SU-DHL-6 (cell line): Measurements from ENCODE around the gene ROR1.
"Not testable (repeated sequence)": the region's sequence is repeated elsewhere in the genome, so short reads cannot be mapped to it uniquely, and the experiment has no call there.

Experiments
- H2AFZ ChIP-seq: fragments of 200-600 bp; sonication (generic); 2 replicates; pipeline ENCODE4 v1.6.1; 2014; ENCODE audit warnings: low read depth, mild to moderate bottlenecking, moderate library complexity, mixed read lengths, antibody characterized with exemption, low read length; ENCODE audit not compliant: severe bottlenecking
- H3F3A ChIP-seq: fragments of 200-600 bp; shearing (Covaris generic); 2 replicates; pipeline ENCODE4 v1.6.0; 2016; ENCODE audit warnings: antibody characterized with exemption, mild to moderate bottlenecking; ENCODE audit not compliant: insufficient read depth
- H3K27ac ChIP-seq: fragments of 200-600 bp; sonication (generic); 2 replicates; pipeline ENCODE4 v1.5.1; 2016; ENCODE audit warnings: low read depth, mild to moderate bottlenecking, low read length, moderate library complexity, mixed read lengths
- H3K27me3 ChIP-seq: fragments of 200-600 bp; sonication (generic), shearing (Covaris generic); 2 replicates; pipeline ENCODE4 v1.6.0; 2014; ENCODE audit warnings: mild to moderate bottlenecking, low read length
- H3K36me3 ChIP-seq: fragments of 200-600 bp; sonication (generic); 2 replicates; pipeline ENCODE4 v1.6.1; 2014; ENCODE audit warnings: mild to moderate bottlenecking, low read length, mixed read lengths
- H3K4me2 ChIP-seq: fragments of 300-600, 200-600 bp; shearing (Covaris generic), sonication (generic); 2 replicates; pipeline ENCODE4 v1.6.0; 2014; ENCODE audit warnings: low read length, low read depth, mild to moderate bottlenecking; ENCODE audit not compliant: poor library complexity, severe bottlenecking
- H3K4me3 ChIP-seq: fragments of 200-600 bp; sonication (generic); 2 replicates; pipeline ENCODE4 v1.5.1; 2014; ENCODE audit warnings: antibody characterized with exemption, low read length, mild to moderate bottlenecking, mixed read lengths; ENCODE audit not compliant: insufficient read depth, poor library complexity, severe bottlenecking
- H3K79me2 ChIP-seq: fragments of 200-600 bp; sonication (generic); 2 replicates; pipeline ENCODE4 v1.6.1; 2014; ENCODE audit warnings: mild to moderate bottlenecking, low read length, moderate library complexity; ENCODE audit not compliant: insufficient read depth
- H3K9ac ChIP-seq: fragments of 200-600 bp; sonication (generic); 2 replicates; pipeline ENCODE4 v1.7.0; 2014; ENCODE audit warnings: mild to moderate bottlenecking, low read length
- H3K9me2 ChIP-seq: fragments of 200-600 bp; sonication (generic); replicated peaks from 2 replicates; pipeline ENCODE4 v1.6.1; 2014; ENCODE audit warnings: low read length; ENCODE audit not compliant: insufficient read depth
- H3K9me3 ChIP-seq: fragments of 200-600 bp; sonication (generic); 2 replicates; pipeline ENCODE4 v1.6.1; 2014; ENCODE audit warnings: low read length, mixed read lengths; ENCODE audit not compliant: insufficient read depth
- H4K20me1 ChIP-seq: fragments of 200-600 bp; sonication (generic); 2 replicates; pipeline ENCODE4 v1.6.1; 2014; ENCODE audit warnings: low read depth, mild to moderate bottlenecking, antibody characterized with exemption, low read length, moderate library complexity, mixed read lengths
- EZH2phosphoT487 ChIP-seq: fragments of 200-600 bp; sonication (generic), shearing (Covaris generic); conservative IDR thresholded peaks from 2 replicates; pipeline ENCODE4 v1.6.1; 2018; ENCODE audit warnings: mild to moderate bottlenecking, antibody characterized with exemption, low read length, moderate library complexity, mixed read lengths
- TF ChIP-seq, protein P1 (sequence below): fragments of 200-600 bp; sonication (generic); IDR thresholded peaks from one replicate; pipeline ENCODE4 v1.5.1; 2017; ENCODE audit warnings: antibody characterized with exemption, mild to moderate bottlenecking, low read length, moderate library complexity; ENCODE audit not compliant: insufficient read depth, poor library complexity, severe bottlenecking

Gene ROR1

DNA sequence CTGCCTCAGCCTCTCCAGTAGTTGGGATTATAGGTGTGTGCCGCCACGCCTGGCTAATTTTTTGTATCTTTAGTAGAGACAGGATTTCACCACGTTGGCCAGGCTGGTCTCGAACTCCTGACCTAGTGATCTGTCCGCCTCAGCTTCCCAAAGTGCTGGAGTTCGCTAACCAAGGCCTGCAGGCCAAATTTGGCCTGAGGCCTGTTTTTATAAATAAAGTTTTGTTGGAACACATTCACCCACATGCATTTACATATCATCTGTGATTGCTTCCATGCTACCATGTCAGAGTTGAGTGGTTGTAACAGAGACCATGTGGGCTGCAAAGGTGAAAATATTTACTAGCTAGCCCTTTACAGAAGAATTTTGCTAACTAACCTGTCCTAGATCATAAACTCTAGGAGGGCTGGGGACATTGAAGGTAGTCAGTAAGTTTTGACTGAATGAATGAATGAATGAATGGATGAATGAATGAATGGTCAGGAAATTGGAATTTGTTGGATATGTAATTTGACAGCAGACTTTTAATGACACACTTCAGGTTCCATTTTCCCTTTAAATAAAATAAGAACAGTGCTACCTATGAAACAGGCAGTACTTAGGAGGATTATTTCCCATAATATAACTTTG lies 38.4 kb downstream of the ROR1 start:
- no peaks in the 10 kb centered on the region for H3F3A ChIP-seq
- H3K27ac ChIP-seq: no peak overlapping the region
- H3K36me3 ChIP-seq: no peaks in the 10 kb centered on the region
- no peak overlapping the region for H3K4me2 ChIP-seq
- H3K9me2 ChIP-seq: no peaks in the 10 kb centered on the region
- no peaks in the 10 kb centered on the region for H3K79me2 ChIP-seq
- H3K4me3 ChIP-seq: no peak overlapping the region
- H3K9me3 ChIP-seq: no peaks in the 10 kb centered on the region
- no peaks in the 10 kb centered on the region for H3K27me3 ChIP-seq
- H2AFZ ChIP-seq: no peak overlapping the region
- no peaks in the 10 kb centered on the region for H4K20me1 ChIP-seq
- TF ChIP-seq, protein P1, sequence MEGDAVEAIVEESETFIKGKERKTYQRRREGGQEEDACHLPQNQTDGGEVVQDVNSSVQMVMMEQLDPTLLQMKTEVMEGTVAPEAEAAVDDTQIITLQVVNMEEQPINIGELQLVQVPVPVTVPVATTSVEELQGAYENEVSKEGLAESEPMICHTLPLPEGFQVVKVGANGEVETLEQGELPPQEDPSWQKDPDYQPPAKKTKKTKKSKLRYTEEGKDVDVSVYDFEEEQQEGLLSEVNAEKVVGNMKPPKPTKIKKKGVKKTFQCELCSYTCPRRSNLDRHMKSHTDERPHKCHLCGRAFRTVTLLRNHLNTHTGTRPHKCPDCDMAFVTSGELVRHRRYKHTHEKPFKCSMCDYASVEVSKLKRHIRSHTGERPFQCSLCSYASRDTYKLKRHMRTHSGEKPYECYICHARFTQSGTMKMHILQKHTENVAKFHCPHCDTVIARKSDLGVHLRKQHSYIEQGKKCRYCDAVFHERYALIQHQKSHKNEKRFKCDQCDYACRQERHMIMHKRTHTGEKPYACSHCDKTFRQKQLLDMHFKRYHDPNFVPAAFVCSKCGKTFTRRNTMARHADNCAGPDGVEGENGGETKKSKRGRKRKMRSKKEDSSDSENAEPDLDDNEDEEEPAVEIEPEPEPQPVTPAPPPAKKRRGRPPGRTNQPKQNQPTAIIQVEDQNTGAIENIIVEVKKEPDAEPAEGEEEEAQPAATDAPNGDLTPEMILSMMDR: no peak
- no peak for TF ChIP-seq EZH2phosphoT487
- no peak overlapping the region for H3K9ac ChIP-seq

DNA sequence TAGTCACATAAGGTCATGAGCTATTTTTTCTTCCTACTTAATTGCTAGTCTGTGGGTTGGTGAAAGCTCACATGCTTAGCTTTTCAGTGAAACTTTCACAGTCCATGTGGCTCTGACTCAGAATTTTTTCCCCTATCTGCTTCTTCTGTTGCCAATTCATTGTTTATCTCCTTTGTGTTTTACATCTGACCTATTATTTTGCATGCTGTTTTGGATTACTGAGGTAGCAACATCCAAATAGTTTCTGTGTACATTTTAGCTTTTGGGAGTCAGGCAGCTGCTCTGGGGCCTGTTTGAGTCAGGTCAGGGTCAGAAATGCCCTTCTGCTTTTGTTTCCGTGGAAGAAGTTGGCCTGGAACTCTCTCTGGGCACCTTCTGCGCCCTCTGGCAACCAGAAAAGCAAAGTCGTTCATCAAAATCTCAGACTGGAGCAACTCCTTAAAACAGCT lies 40.0 kb downstream of the ROR1 start:
- Histone ChIP-seq H3F3A (no peaks in the 10 kb centered on the region), H3K4me2 (no peak overlapping the region)

GRCh38 chr1:63816217-63816815 lies 42.5 kb downstream of the ROR1 start:
- H2AFZ ChIP-seq, H3K79me2 ChIP-seq, H3K9ac ChIP-seq, H3K36me3 ChIP-seq, H3K9me3 ChIP-seq, H3K4me2 ChIP-seq, H4K20me1 ChIP-seq, H3K27ac ChIP-seq, H3K9me2 ChIP-seq, H3F3A ChIP-seq, H3K27me3 ChIP-seq, H3K4me3 ChIP-seq: not testable (repeated sequence)

More for the DNA sequence above, 40.0 kb downstream of the ROR1 start:
- no peaks in the 10 kb centered on the region for H3K36me3 ChIP-seq
- no peaks in the 10 kb centered on the region for H3K9me3 ChIP-seq
- no peaks in the 10 kb centered on the region for H3K27me3 ChIP-seq
- H3K4me3 ChIP-seq: no peak overlapping the region
- H3K9me2 ChIP-seq: no peaks in the 10 kb centered on the region
- no peaks in the 10 kb centered on the region for H3K79me2 ChIP-seq
- H4K20me1 ChIP-seq: no peaks in the 10 kb centered on the region
- H3K27ac ChIP-seq: no peak overlapping the region
- H2AFZ ChIP-seq: no peak overlapping the region
- TF ChIP-seq, protein P1: no peak
- TF ChIP-seq EZH2phosphoT487: no peak
- H3K9ac ChIP-seq: no peak overlapping the region

DNA sequence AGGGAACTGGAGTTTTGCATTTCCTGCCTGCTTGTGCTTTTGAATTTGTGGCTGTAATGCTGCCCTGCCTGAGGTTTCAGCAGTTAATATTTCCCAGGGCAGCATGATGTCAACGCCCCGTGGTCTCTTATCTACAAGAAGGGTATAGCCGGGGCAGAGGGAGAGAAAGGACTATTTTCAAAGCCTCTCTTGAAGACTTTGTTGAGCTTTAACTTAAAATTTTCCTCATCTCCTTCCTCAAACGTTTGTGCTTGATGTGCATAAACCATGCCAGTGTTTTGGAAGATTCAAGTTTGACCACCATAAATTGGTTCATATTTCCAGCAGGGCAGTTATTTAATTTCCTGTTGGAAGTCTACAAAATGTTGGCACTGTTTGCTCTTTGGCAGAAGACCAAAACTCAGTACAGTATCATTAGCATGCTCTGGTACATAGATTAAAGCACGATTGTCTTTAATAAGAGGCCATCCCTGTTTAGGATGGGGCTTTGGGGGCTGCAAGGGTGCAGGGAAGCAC lies 43.4 kb downstream of the ROR1 start:
- no peaks in the 10 kb centered on the region for H3K9me2 ChIP-seq
- H3K27ac ChIP-seq: no peak overlapping the region
- no peak overlapping the region for H3K4me2 ChIP-seq
- no peak overlapping the region for H2AFZ ChIP-seq
- no peaks in the 10 kb centered on the region for H3F3A ChIP-seq
- no peak overlapping the region for H3K9ac ChIP-seq
- no peaks in the 10 kb centered on the region for H4K20me1 ChIP-seq
- H3K4me3 ChIP-seq: no peak overlapping the region
- H3K9me3 ChIP-seq: no peaks in the 10 kb centered on the region
- no peaks in the 10 kb centered on the region for H3K79me2 ChIP-seq
- H3K27me3 ChIP-seq: no peaks in the 10 kb centered on the region
- no peaks in the 10 kb centered on the region for H3K36me3 ChIP-seq
- TF ChIP-seq EZH2phosphoT487: no peak
- TF ChIP-seq, protein P1: no peak
